HG03103 (cell line): ENCODE data around the gene OSBPL9.
"Not testable (repeated sequence)": the region's sequence is repeated elsewhere in the genome, so short reads cannot be mapped to it uniquely, and the experiment has no call there.

ENCODE experiments used
- ATAC-seq: cut with Tn5 transposase; IDR thresholded peaks from one replicate; pipeline ENCODE4 v1.9.1; 2021; ENCODE audit warnings: low read depth; ENCODE audit not compliant: unreplicated experiment

Gene OSBPL9

DNA sequence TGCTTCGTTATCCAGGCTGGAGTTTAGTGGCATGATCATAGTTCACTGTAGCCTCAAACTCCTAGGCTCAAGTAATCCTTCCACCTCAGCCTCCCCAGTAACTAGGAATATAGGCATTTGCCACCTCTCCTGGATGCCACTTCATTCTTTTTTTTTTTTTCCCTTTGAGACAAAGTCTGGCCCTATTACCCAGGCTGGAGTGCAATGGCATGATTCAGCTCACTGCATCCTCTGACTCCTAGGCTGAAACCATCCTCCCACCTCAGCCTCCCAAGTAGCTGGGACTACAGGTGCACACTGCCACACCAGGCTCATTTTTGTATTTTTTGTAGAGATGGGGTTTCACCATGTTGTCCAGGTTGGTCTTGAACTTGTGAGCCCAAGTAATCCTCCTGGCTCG is 19.3 kb downstream of the OSBPL9 start:
- ATAC-seq: no peak

DNA sequence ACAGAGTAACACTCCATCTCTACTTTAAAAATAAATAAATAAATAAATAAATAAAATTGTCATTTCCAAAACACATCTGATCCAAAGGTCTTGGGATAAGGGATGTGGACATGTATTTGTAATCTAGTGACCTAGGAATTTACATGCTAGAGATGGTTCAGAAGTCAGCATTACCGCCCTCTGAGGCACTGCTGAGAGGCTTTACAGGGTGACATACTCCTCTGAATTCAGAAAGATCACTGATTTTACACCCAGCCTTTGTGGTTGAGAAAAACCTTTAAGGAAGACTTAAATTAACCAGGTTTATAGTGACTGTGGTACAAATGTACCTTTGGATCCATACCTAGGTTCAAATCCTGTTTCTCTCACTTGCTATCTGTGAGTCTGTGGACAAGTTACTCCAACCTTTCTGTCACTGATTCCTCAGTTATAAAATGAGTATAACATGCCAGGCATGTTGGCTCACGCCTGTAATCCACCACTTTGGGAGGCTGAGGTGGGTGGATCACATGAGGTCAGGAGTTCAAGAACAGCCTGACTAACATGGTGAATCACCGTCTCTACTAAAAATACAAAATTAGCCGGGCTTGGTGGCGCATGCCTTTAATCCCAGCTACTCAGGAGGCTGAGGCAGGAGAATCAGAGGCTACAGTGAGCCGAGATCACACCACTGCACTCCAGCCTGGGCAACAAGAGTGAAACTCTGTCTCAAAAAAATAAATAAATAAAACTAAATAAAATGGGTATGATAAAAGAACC is 20.1 kb downstream of the OSBPL9 start:
- no peak for ATAC-seq

DNA sequence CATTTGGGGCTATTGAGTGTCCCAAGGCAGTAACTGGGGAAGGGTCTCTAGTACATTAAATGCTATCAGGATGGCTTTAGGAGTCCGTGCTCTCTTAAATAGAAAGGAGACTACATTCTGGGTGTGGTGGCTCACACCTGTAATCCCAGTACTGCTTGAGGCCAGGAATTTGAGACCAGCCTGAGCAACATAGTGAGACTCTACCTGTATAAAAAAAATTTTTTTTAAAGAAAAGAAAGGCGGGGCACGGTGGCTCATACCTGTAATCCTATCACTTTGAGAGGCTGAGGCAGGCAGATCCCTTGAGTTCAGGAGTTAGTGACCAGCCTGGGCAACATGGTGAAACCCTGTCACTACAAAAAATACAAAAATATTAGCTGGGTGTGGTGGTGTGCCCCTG is 21.5 kb downstream of the OSBPL9 start:
- no peak for ATAC-seq

DNA sequence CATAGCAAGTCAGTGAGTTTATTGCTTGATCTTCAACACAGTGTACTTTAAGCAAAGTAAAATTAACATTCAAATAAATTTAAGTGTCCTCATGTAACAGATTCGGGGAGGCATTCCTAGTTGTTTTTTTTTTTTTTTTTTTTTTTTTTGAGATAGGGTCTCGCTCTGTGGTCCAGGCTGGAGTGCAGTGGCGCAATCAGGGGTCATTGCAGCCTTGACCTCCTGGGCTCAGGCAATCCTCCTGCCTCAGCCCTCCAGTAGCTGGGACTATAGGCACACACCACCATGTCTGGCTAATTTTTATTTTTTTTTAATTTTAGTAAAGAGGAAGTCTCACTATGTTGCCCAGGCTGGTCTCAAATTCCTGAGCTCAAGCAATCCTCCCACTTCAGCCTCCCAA is 22.8 kb downstream of the OSBPL9 start:
- ATAC-seq: no peak

DNA sequence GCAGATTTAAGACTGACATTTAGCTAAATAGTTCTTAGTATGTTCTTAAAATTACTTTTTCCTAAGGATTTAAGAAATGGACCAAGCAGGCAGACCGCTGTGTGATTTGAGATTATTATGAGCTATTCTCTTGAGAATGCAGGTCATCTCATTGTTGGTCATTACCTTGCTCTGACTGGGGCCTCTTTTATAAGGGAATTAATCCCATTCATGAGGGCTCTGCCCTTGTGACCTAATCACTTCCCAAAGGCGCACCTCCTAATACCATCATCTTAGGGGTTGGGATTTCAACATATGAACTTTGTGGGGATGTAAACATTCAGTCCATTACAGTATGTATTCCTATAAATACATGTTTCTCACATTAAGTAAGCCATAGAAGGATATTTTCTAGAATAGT is 24.2 kb downstream of the OSBPL9 start:
- no peak for ATAC-seq

DNA sequence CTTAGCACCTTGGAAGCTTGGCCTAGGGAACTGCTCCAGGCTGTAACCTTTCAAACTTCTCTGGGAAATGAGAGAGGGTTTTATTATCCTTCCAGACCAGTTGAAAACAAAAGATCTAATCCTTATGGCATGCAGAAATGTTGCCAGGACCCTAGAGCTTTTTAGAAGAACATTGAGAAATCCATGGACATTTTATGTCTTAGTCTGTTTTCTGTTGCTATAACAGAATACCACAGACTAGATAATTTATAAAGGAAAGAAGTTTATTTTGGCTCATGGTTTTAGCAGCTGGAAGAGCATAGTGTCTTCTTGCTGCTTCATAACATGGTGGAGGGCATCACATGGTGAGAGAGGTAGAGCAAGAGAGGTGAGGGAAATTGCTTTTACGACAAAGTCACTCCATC is 25.8 kb downstream of the OSBPL9 start:
- ATAC-seq: no peak

DNA sequence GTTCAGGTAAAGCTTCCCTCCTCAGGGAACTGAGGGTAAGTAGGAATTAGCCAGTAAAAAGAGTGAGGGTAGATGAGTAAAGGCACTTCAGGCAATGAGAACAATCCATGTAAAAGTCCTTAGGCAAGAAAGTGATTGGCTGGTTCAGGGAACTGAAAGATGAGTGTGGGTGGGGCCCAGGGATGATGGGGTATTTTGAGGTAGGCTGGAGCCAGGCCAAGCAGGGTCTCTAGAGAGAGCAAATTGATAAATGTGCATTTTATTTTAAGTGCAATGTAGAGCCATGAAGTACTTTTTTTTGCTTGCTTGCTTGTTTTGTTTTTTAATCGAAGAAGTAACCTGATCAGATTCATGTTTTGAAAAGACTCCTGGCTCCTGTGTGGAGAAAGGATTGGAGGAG is 26.5 kb downstream of the OSBPL9 start:
- no peak for ATAC-seq

DNA sequence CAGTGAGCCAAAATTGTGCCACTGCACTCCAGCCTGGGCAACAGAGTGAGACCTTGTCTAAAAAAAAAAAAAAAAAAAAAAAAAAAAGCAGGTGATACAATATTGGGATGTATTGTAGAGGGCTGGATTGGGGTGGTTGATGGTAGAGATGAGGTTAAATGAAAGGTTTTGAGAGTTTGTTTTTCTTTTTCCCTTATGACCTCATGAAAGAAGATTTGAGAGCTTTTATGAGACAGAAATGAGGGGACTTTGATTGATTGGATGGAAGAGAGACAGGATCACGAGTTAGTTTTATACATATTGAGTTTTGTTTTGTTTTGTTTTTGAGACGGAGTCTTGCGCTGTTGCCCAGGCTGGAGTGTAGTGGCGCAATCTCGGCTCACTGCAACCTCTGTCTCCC is 27.1 kb downstream of the OSBPL9 start:
- no peak for ATAC-seq

DNA sequence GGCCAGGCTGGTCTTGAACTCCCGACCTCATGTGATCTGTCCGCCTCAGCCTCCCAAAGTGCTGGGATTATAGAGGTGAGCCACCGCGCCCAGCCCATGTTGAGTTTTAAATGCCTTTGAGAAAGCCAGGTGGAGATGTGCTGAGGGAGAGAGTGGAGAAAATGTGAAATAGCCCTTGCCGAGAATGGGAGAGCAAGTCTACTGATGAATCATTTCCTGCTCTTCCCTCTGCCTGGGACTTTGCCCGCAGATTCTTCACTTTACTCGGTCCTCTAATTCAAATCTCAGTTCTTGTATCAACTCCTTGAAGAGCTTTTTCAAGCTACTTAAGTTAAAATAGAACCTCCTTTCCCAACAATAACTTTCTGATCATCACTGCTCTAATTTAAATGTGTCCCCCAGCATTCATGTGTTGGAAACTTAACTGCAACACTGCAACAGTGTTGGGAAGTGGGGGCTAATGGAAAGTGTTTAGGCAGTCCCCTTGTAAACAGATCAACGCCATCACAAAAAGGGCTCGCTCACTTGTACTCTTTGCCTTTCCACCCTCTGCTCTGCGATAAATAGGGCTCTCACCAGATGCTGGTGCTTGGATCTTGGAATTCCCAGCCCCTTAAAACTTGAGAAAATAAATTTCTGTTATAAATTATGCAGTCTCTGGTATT is 27.8 kb downstream of the OSBPL9 start:
- ATAC-seq: no peak

DNA sequence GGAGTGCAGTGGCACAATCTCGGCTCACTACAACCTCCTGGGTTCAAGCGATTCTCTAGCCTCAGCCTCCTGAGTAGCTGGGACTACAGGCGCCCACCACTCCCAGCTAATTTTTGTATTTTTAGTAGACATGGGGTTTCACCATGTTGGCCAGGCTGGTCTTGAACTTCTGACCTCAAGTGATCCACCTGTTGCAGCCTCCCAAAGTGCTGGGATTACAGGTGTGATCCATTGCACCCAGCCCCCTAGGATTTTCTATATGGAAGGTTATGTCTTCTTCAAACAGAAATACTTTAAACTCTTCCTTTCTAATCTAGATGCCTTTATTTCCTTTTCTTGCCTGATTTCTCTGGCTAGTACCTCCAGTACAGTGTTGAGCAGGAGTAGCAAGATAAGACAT is 29.7 kb downstream of the OSBPL9 start:
- ATAC-seq: not testable (repeated sequence)

DNA sequence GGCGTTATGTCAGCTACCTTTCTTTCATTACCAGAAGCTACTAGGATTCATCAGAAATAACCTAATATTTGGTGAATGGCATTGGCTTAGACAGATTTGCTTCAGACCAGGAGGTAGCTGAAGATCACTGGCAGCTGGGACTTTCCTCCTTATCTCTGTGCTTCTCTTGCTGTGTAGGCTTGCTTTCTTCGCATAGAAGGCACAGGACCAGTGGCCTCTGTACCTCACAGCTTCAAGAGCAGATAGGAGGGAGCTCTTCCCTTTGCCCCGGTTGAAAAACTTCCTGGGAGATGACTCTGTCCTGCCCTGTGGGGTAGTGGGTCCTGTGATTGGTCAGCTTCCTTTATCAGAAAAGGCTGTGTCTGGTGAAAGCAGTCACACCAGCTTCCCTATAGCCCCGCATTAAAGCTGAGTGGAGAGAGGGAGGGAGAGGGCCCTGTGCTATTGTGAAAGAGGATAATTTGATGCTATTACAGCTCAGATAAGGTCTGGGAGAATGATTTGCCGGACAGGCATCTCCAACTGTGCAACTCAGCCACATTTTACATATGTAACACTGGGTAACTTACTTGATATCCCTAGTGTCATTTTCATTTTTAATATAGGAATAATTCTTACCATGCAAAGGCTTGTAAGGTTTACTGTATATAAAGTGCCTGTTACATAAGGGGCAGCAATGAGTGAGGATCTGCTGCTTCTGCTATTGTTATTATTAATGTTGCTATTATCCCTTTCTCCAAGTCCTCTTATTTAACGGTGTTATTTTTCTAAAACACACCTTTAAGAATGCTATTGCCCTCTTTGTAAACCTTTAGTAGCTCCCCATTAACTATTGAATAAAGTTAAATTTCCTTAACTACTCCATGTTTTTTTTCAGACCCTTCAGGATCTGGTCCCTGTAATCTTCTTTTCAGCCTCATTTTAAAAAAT is 31.6 kb downstream of the OSBPL9 start:
- ATAC-seq: no peak

DNA sequence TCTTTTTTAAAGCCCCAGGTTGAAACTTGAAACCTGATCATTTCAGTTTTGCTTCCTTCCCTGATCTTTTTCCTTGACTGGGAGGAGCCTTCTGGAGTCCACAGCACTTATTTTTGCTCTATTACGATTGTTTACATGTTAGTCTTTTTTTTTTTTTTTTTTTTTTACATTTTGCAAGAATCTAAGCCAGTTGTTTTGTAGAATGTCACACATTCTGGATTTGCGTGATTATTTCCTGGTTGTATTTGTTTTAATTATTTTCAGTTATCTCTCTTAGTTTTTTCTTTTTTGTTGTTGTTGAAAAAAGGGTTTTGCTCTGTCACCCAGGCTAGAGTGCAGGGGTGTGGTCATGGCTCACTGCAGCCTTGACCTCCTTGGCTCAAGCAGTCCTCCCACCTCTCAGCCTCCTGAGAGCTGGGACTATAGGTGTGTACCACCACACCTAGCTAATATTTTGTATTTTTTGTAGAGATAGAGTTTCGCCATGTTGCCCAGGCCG is 32.8 kb downstream of the OSBPL9 start:
- ATAC-seq: no peak

DNA sequence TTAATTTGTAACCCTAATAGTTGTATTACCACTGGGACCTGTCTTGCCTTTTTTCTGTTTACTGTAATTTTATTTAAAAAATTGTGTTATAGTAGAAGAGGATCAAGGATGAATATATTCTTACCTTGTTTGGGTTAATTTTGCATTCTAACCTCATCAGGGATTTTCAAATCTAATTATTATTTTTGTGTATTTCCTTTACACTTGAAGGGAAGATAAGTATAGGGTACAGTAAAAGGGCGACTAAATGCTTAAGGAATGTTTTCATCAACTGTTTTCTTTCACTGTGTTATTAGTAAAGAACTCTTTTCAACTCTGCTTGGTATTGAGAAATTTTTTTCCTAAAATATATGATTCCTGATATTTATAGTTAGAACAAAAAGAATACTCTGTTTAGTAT is 33.3 kb downstream of the OSBPL9 start:
- ATAC-seq: no peak

DNA sequence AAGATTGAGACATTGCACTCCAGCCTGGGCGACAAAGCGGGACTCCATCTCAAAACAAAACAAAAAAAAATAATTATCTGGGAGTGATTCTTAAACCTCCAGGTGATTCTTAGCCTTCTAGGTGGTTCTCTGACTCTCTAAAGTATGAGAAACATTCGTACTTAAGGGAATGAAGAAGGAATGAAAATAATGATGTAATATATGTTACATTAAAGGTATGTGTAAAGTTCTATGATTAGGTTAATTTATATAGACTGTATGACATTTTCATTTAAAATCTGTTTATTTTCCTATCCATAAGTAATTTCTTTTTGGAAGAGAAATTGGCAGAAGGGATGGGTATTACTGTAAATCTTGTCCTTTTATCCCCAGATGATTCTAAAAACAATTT is 34.7 kb downstream of the OSBPL9 start:
- ATAC-seq: no peak

DNA sequence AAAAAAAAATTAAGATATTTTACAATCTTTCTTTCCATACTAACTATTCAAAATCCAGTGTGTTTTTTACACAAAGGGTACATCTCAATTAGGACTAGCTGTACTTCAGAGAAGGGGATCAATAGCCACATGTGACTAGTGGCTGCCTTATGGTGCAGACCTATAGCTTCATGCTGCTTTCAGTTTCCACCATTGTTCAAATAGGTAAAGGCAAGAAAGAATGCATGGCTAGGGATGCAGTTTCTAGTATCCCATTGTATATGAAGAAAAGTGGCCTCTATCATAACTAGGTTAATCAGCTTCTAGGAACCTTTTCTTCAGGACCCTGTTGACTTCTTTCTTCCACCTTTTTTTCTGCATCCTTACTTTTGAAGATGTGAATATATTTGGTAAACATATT is 35.7 kb downstream of the OSBPL9 start:
- no peak for ATAC-seq

DNA sequence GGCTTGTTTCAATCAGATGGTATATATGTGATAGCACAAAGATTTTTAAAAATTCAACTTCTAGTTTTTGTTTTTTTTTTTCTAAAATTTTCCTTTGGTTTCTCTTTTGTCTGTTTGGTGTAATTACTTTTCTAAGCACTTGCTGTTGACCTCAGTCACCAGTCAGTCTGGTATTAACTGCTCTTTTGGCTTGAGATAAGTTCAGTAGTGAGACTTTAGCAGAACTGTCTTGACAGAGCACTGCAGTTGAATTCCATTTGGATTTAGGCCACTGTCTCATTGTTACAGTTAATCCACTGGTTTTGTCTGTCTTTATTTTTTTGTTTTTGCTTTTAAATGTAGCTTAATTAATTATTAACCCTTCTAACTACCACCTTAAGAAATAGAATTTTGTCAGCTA is 36.2 kb downstream of the OSBPL9 start:
- no peak for ATAC-seq

DNA sequence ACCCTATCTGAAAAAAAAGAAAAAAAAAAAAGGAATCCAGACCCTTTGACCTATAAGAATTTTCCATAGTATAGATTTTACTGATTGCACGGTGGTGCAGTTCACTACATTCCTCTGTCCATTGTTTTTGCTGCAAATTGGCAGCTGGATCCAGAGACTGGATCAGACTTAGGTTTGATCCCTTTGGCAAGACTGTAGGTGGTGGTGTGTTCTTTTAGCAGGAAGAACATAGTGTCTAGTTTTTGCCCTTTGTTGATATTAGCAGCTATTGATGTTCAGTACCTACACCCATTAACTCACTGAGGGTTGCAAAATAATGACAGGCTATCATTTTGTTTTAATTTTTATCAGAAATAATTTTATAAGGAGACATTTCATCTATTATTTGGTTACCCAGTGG is 37.1 kb downstream of the OSBPL9 start:
- ATAC-seq: no peak

DNA sequence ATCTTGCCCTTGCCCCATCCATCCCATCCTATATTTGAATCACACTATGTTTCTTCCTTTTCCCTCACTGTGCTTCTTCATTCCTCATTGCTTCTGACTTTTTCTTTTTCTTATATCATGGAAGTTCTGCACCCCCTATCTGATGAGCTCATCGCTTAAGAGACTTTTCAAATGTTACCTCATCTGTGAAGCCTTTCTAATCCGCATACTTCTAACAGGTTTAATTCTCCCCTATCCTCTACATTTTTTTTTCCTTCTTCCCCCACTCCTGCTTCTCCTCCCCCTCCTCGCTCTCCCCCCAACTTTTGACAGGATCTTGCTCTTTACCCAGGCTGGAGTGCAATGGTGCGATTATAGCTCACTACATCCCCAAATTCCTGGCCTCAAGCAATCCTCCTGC is 39.5 kb downstream of the OSBPL9 start:
- ATAC-seq: no peak

DNA sequence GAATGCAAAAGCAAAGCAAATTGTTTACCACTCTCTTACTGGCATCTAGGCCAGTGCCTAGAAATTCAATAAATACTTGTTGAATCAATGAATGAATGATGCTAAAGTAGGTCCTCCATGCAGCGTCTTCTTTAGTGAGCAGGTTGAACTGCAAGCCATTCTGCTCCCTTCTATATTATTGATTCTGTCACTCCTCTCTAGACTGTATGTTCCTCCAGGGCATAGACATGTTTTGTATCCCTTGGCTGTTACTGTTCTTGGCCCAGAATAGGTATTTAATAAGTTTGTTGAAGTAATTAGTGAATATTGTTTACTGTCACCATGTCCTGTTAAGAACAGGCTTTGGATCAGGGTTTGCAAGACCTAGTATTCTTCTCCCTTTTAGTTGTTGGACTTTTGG is 43.7 kb downstream of the OSBPL9 start:
- no peak for ATAC-seq

DNA sequence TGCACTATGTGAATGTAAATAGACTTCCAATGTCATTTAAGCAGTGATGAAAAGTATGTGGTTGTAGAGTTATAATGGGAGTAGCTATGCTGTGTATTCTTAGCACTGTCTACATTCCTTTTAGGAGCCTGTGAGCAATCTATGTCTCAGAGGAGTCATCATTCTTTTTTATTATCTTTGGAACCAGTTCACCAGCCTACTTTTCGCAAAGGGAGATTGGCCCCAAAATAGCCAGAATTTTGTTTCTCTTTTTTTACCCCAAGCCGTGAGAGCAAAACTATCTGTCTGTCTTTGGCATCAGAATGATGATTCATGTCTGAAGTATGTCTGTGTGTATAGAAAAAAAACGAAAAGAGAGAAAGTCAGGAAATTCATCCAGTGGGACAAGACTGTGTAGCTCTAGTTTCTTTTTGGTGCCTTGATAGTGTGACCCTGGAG is 44.2 kb downstream of the OSBPL9 start:
- ATAC-seq: no peak

DNA sequence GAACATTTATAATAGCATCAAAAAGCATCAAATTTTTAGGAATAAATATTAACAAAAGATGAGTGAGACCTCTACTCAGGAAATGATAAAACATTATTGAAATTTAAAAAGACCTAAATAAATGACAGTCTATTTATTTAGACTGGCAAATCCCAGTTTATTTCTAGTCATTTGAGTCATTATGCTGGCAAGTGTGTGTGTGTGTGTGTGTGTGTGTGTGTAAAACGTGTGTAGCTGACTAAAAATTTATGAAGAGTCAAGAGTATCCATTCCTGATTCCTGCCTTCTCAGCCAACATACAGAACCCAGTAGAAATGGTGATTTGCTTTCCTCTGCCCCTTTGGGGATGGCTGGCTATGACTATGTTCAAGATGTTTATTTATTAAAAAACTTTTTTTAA is 46.2 kb downstream of the OSBPL9 start:
- ATAC-seq: no peak
